Measurements from ENCODE around the gene PCDHGA8.
"Not testable (repeated sequence)": the region's sequence is repeated elsewhere in the genome, so short reads cannot be mapped to it uniquely, and the experiment has no call there.

Gene PCDHGA8

GRCh38 chr5:141369994-141370848 is 22.2 kb upstream of the PCDHGA8 start, which contains the start of gene PCDHGB3:
PCDHGB3 (plus strand) TSS chr5:141370242; CDS start chr5:141370395, 153 bp downstream.
- DNase-seq (ENCODE audit: insufficient read length, low spot score), result peak; percentile 43
- peak; percentile 5 for FAIRE-seq
- TF ChIP-seq POU2F2 (IDR thresholded peaks at IDR 0.05; ENCODE audit: low read depth, low read length) (no peak), POLR2A (IDR thresholded peaks at IDR 0.05; ENCODE audit: low read depth, low read length) (no peak), PAX5 (IDR thresholded peaks at IDR 0.05; ENCODE audit: insufficient read depth, low read length, severe bottlenecking) (no peak), TAF1 (IDR thresholded peaks at IDR 0.05; ENCODE audit: low read depth, low read length) (no peak), POLR2AphosphoS5 (IDR thresholded peaks at IDR 0.05; ENCODE audit: low read depth, low read length) (no peak), SPI1 (IDR thresholded peaks at IDR 0.05; ENCODE audit: low read depth, low read length) (no peak)

GRCh38 chr5:141371572-141372475 is 20.6 kb upstream of the PCDHGA8 start:
- TF ChIP-seq PAX5 (IDR thresholded peaks at IDR 0.05; ENCODE audit: insufficient read depth, low read length, severe bottlenecking) (no peak), POU2F2 (IDR thresholded peaks at IDR 0.05; ENCODE audit: low read depth, low read length) (no peak), POLR2A (IDR thresholded peaks at IDR 0.05; ENCODE audit: low read depth, low read length) (no peak), POLR2AphosphoS5 (IDR thresholded peaks at IDR 0.05; ENCODE audit: low read depth, low read length) (no peak), SPI1 (IDR thresholded peaks at IDR 0.05; ENCODE audit: low read depth, low read length) (no peak), TAF1 (IDR thresholded peaks at IDR 0.05; ENCODE audit: low read depth, low read length) (no peak)
- DNase-seq (ENCODE audit: insufficient read length, low spot score) (no peak), FAIRE-seq (no peak)

- no peak for DNase-seq (ENCODE audit: insufficient read length, low spot score)
- no peak for FAIRE-seq
- TF ChIP-seq POLR2A (IDR thresholded peaks at IDR 0.05; ENCODE audit: low read depth, low read length) (no peak), PAX5 (IDR thresholded peaks at IDR 0.05; ENCODE audit: insufficient read depth, low read length, severe bottlenecking) (no peak), POU2F2 (IDR thresholded peaks at IDR 0.05; ENCODE audit: low read depth, low read length) (no peak), SPI1 (IDR thresholded peaks at IDR 0.05; ENCODE audit: low read depth, low read length) (no peak), POLR2AphosphoS5 (IDR thresholded peaks at IDR 0.05; ENCODE audit: low read depth, low read length) (no peak), TAF1 (IDR thresholded peaks at IDR 0.05; ENCODE audit: low read depth, low read length) (no peak)
These were observed 18.6 kb upstream of the PCDHGA8 start, which contains the start of gene PCDHGA6 for GRCh38 chr5:141373673-141374317. PCDHGA6 (plus strand) TSS chr5:141373891; CDS start chr5:141374084, 193 bp downstream.

- no peak for DNase-seq (ENCODE audit: insufficient read length, low spot score)
- FAIRE-seq, result no peak
These were observed 17.8 kb upstream of the PCDHGA8 start for GRCh38 chr5:141374627-141375026.

GRCh38 chr5:141375444-141376155 is 16.8 kb upstream of the PCDHGA8 start:
- not testable (repeated sequence) for DNase-seq (ENCODE audit: insufficient read length, low spot score); FAIRE-seq

More at GRCh38 chr5:141374627-141375026, 17.8 kb upstream of the PCDHGA8 start:
- TF ChIP-seq TAF1 (IDR thresholded peaks at IDR 0.05; ENCODE audit: low read depth, low read length) (no peak), PAX5 (IDR thresholded peaks at IDR 0.05; ENCODE audit: insufficient read depth, low read length, severe bottlenecking) (no peak), POLR2A (IDR thresholded peaks at IDR 0.05; ENCODE audit: low read depth, low read length) (no peak), SPI1 (IDR thresholded peaks at IDR 0.05; ENCODE audit: low read depth, low read length) (no peak), POLR2AphosphoS5 (IDR thresholded peaks at IDR 0.05; ENCODE audit: low read depth, low read length) (no peak), POU2F2 (IDR thresholded peaks at IDR 0.05; ENCODE audit: low read depth, low read length) (no peak)

- DNase-seq (ENCODE audit: insufficient read length, low spot score) (no peak), FAIRE-seq (no peak)
- TF ChIP-seq SPI1 (IDR thresholded peaks at IDR 0.05; ENCODE audit: low read depth, low read length) (no peak), POLR2A (IDR thresholded peaks at IDR 0.05; ENCODE audit: low read depth, low read length) (no peak), POU2F2 (IDR thresholded peaks at IDR 0.05; ENCODE audit: low read depth, low read length) (no peak), TAF1 (IDR thresholded peaks at IDR 0.05; ENCODE audit: low read depth, low read length) (no peak), POLR2AphosphoS5 (IDR thresholded peaks at IDR 0.05; ENCODE audit: low read depth, low read length) (no peak)
These were observed 9.8 kb upstream of the PCDHGA8 start, which contains the start of gene PCDHGA7 for GRCh38 chr5:141382469-141383294. PCDHGA7 (plus strand) TSS chr5:141382742; CDS start chr5:141382900, 158 bp downstream.

- no peak for FAIRE-seq
- DNase-seq (ENCODE audit: insufficient read length, low spot score), result no peak
- TF ChIP-seq TAF1 (IDR thresholded peaks at IDR 0.05; ENCODE audit: low read depth, low read length), result no peak
These were observed 9.1 kb upstream of the PCDHGA8 start for GRCh38 chr5:141383345-141383744.
